NCI-H446 treated with DMSO at 0.1 percent for 48 hours (cell line): ENCODE measurements around the gene ADGRA1.

Experiments used
- DNase-seq: peaks from one replicate; lab custom pipeline; 2025; lab: John Stamatoyannopoulos, UW

The ADGRA1 gene

DNA sequence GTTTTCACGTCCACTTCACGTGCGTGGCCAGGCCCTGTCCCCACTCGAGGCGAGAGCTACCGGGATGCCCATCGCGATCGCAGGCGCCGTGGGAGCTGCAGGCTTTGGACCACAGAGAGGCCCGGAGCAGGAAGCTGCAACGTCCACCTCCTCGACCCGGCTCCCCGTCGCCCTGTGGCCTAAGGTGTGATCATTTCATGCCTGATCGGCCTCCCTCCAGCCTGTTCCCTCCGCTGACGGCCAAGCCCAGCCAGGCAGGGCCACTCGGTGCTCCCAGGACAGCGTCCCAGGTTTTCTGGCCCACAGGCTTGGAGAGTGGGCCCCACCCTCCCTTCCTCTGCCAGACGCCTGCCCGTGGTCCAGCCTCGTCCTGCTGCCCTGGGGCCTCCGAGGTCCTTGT is 91.9 kb downstream of the ADGRA1 start:
- DNase-seq: no peak

DNA sequence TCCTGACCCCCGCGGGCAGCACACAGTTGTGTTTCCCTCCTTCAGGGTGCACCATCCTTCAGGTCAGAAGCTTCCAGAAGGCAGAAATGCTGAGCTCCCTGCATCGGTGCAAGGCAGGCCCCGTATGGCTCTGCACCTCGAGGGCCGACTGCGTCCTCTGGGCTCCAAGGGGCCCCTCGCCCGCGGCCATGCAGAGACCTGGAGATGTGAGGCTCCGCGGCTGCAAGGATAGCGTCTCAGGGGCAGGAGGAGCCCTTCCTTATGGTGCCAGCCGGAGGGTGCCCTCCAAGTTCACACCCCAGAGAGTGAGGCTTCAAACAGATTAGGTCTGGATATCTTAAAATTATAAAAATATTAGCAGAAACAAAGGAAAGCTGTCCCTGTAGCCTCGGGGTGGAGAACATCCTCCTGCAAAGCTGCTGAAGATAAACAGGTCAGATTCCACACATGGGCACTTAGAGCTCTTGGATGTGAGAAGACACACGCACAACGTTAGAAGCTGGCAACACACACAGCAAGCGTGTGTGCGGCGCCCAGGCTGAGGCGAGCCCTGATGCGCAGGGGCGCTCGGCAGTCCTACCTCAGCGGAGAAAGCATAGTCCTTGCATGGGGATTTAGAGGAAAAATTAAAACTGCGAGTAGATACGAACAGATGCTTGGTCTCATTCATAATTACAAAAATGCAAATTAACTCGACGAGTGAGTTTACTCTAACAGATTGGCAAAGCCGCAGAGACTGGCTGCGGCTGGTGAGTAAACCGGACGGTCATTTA is 92.7 kb downstream of the ADGRA1 start:
- no peak for DNase-seq

DNA sequence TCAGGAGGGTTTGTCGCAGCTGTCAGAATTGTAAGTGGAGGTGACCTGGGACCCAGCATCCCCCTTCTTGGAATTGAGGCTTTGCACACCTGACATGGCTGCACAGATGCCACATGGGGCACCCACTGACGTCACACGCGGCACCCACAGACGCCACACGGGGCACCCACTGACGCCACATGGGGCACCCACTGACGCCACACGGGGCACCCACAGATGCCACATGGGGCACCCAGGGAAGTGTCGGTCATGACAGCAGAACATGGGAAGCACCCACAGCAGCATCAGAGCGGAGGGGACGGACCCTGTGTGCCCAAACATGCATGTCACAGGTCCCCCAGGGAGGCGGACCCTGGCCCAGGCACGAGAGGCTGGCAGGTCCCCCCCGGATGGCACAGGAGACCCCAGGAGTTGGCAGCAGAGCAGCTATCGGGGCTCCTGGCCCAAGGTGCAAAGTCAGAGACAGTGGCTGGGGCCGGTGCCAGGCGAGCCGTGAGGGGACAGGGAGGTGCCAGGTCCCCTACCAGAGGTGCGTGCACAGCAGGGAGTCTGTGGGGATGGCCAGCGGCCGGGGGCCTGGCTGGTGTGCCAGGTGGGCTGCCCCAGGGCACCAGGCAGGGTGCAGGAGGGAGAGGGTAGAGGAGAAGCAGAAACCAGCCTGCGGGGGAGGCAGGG is 93.4 kb downstream of the ADGRA1 start:
- no peak for DNase-seq
